Epidermal melanocyte (primary cell): ENCODE data around the gene SLCO1C1.

Experiments used
- DNase-seq: peaks from one replicate; pipeline ENCODE4 v3.0.0; 2011; ENCODE audit warnings: low spot score; ENCODE audit not compliant: insufficient read length

The SLCO1C1 gene

DNA sequence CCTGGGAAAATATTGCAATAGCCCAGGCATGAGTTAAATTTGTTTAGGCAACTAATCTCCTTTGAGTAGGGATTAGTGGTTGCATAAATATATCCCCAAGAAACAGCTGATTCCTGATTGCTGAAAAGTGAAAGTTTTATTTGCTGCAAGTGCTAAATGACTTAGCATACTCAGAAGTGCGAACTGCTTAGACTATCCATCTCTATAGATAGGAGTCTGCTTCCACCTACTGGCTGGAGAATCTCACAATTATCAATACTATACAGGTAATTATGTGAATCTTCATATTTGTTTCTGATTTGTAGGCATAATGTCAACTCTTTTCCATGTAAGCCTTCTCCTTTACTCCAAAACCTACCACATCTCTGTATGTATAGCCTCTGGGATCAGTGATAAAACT is 103.4 kb downstream of the SLCO1C1 start:
- DNase-seq: peak; percentile 20

GRCh38 chr12:20800160-20800559 is 105.0 kb downstream of the SLCO1C1 start:
- DNase-seq: no peak

GRCh38 chr12:20801035-20801434 is 105.9 kb downstream of the SLCO1C1 start:
- no peak for DNase-seq
